NCI-H187 treated with DMSO at 0.1 percent for 48 hours (cell line): Measurements from ENCODE around the gene TRMT61A.

Experiments
- DNase-seq: peaks from one replicate; lab custom pipeline; 2025; lab: John Stamatoyannopoulos, UW

TRMT61A gene

DNA sequence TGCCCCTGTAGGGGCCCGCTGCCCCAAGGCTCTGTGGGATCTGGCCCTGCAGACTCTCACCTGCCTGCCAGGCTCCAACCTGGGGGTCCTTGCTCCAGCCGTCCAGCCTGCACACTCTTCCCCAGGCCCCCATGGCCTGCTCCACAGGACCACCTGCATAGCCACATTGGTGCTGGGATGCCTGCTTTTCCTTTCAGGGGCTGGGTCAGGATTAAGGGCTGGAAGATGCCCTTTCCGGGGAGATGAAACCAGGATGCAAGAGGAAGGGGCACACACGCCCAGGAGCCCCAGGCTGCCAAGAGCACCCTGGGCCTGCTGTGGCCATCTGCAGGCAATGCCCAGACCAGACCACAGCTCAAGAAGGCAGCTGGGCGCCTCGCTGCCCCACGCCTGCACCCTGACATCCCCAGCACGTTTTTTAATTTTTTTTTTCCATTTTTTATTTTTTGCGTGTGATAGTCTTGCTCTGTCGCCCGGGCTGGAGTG, 18.5 kb downstream of the TRMT61A start:
- DNase-seq, result no peak

DNA sequence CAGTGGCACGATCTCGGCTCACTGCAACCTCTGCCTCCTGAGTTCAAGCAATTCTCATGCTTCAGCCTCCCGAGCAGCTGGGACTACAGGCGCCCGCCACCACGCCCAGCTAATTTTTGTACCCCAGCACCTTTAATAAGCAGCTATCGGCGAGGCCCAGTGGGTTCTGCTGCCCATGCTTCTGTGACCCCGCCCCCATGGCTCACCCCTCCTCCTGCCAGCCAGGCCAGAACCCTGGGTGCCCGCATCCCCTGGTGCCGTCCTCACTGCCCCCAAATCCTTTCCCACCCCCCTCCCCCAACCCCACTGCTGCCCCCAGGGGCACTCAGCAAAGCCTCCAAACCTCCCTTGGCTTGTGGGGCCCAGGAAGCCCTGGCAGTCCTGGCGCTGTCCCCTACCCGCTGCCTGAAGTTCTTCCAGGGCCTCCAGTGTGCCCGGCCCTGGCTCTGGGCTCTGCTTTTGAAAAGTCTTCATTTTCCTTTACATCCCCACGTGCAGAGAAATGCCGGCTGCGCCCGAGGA, 19.0 kb downstream of the TRMT61A start:
- DNase-seq, result no peak

- no peak for DNase-seq
These were observed 19.7 kb downstream of the TRMT61A start for GRCh38 chr14:103548463-103549351.

GRCh38 chr14:103549361-103550311, 20.6 kb downstream of the TRMT61A start:
- DNase-seq, result no peak

GRCh38 chr14:103550451-103551337, 21.7 kb downstream of the TRMT61A start:
- DNase-seq, result no peak

DNA sequence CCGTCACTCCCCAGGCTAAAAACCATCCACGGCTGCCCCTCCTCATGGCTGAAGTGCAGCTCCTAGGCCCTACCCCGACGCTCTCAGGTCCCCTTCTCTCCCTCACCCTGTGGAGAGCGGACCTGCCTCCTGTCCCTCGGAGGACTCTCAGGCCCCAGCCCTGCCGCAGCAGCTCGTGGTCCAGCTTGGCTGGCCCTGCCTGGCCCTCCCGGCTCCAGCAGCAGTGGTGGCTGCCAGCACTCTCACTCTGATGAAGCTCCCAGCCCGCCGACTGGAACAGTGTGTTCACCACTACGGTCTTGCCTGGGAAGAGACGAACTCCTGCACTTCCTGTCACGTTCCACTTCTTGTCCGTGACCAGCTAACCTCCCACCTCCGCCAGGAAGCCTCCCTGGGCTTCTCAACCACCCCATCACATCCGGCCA, 22.4 kb downstream of the TRMT61A start:
- DNase-seq, result no peak

- no peak for DNase-seq
These were observed 23.2 kb downstream of the TRMT61A start for GRCh38 chr14:103552011-103552845.

- no peak for DNase-seq
These were observed 23.8 kb downstream of the TRMT61A start for GRCh38 chr14:103552846-103553210.

- no peak for DNase-seq
These were observed 26.8 kb downstream of the TRMT61A start for GRCh38 chr14:103555559-103556337.

- DNase-seq, result no peak
These were observed 28.2 kb downstream of the TRMT61A start for GRCh38 chr14:103556946-103557758.

DNA sequence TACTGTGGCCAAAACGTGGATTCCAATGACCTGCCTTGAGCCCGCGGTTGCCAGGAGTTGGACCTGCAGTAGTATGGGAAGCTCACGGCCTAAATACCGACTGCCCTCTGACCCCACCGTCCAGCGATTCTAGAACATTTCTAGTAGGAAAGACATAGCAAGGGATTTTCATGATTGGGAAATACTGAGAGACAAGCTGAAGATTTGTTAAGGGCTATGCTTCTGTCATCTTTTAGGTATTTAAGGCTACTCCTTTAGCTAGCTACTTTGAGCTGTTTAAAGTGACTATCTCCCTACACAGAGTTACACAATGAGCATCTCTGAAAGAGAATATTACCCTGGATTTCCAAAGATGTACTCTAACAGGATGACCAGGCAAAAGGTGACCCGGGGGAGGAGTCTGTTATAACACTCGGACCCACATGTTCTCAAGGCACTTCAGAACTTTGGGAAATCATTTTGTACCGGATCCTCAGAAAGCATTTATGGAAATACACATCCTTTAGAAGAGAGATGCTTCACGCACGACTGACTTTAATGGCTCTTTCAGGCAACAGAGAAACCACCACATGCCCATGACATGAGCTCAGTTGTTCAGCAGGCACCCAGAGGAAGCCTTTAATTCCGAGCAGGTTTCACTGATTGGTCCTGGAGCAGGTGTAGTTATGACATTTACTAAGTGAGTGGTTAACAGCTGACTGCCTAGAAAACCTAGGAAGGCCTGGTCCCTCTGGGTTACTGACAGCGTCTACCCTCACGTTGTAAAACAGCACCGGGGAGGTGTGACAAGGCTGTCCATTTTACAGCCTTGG, 29.3 kb downstream of the TRMT61A start:
- peak; percentile 73 for DNase-seq

GRCh38 chr14:103559766-103560165, 30.8 kb downstream of the TRMT61A start:
- no peak for DNase-seq

DNA sequence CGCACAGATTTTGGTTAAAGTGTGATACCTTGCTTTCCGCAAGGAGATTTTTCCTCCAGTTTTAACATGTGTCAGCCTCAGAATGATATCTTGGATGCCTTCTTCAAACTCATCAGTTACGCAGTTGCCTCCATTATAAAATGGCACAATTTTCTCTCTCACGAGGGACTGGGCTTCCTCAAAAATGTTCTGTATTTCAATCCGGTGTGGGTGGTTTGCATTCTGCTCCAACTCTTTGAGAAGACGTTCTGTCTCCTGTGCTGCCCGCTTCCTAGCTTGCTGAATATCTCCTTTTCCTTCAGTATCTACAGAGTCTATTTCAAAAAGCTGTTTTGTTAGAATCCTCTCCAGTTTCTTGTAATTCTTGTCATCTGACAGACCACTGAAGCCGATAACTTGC, 31.7 kb downstream of the TRMT61A start:
- no peak for DNase-seq

GRCh38 chr14:103561381-103562178, 32.6 kb downstream of the TRMT61A start:
- no peak for DNase-seq

GRCh38 chr14:103562179-103562428, 33.1 kb downstream of the TRMT61A start:
- no peak for DNase-seq

DNA sequence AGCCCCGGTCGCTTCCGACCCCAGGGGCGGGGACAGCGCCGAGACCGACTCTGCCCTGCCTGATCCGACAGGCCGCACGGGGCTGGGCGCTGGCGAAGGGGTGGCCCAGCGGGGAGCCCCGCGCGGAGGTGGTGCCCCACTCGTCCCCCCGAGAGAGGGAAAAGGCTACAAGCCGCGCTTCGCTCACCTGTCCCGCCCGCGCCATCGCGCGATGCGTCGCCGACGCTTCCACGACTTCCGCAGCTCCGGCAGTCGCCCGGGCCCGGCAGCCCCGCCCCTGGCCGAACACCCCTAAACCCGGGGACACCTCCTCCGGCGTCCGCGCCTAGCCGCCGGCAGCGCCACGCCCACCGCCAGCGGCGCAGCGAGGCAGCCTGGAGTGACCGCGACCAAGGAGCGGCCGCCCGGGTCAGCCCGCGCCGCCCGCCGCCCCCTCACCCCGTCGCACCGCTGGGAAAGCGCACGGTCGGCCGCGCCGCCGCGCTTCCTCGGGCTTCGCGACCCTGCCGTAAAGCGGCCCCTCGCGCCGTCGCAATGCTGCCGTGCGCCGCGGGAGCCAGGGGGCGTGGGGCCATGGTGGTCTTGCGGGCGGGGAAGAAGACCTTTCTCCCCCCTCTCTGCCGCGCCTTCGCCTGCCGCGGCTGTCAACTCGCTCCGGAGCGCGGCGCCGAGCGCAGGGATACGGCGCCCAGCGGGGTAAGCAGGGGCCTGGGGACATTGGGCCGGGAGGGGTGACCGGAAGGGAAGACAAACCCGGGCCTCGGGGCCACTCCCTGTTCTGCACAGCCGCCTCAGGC, 33.6 kb downstream of the TRMT61A start, which contains the start of the genes BAG5 and COA8:
Gene BAG5 (minus strand): TSS at position 229 of the 797 bp plus-strand sequence. CDS start 1,493 bp downstream, outside the sequence.
Gene COA8 (plus strand): TSS at position 532 of the 797 bp plus-strand sequence. CDS start 42 bp downstream, at position 574.
- no peak for DNase-seq
